Spleen (tissue), 11 donors: Measurements from ENCODE around the gene IGF1. TPM values are rescaled to one million over a fixed set of nuclear protein-coding genes. Genes with fewer than 3 reads are reported as not detected.

Experiments used
- DNase-seq: peaks from one replicate; pipeline ENCODE4 v3.0.0-alpha.2; 2020
- H3K27ac ChIP-seq, 8 donors: fragments of 200-600 bp; sonication (generic) in 7 of 8; 1 replicate in 4 of 8; 2 replicates in 4 of 8; pipeline versions ENCODE4 v1.5.0 to v1.8.0; 2016 to 2021; ENCODE audit warnings: inconsistent platforms in 4 of 8, mild to moderate bottlenecking in 4 of 8, moderate library complexity in 1 of 8
- H3K27me3 ChIP-seq, 7 donors: fragments of 200-600 bp; sonication (generic) in 6 of 7; replicated peaks in 1 of 7; 1 replicate in 4 of 7; 2 replicates in 3 of 7; pipeline versions ENCODE4 v1.5.0 to v1.8.0; 2016 to 2021; ENCODE audit warnings: inconsistent platforms in 3 of 7, mild to moderate bottlenecking in 1 of 7
- H3K36me3 ChIP-seq, 6 donors: fragments of 200-600 bp; sonication (generic) in 5 of 6; 1 replicate in 4 of 6; 2 replicates in 2 of 6; pipeline versions ENCODE4 v1.5.0 to v1.8.0; 2016 to 2021; ENCODE audit warnings: inconsistent platforms in 2 of 6
- H3K4me1 ChIP-seq, 6 donors: fragments of 200-600 bp; sonication (generic) in 5 of 6; 1 replicate in 3 of 6; 2 replicates in 3 of 6; pipeline versions ENCODE4 v1.5.0 to v1.8.0; 2016 to 2021; ENCODE audit warnings: inconsistent platforms in 3 of 6
- H3K4me3 ChIP-seq, 8 donors: fragments of 200-600 bp; sonication (generic) in 7 of 8; 1 replicate in 4 of 8; 2 replicates in 4 of 8; pipeline versions ENCODE4 v1.5.0 to v1.8.0; 2016 to 2021; ENCODE audit warnings: inconsistent platforms in 4 of 8, mild to moderate bottlenecking in 4 of 8, moderate library complexity in 2 of 8
- H3K9me3 ChIP-seq, 8 donors: fragments of 200-600 bp; sonication (generic) in 7 of 8; 1 replicate in 4 of 8; 2 replicates in 4 of 8; pipeline versions ENCODE4 v1.5.0 to v1.8.0; 2016 to 2021; ENCODE audit warnings: inconsistent platforms in 4 of 8
- CTCF ChIP-seq, 11 experiments: fragments of 200-600 bp in 7 of 11; fragments of 450-650 bp in 4 of 11; sonication (generic) in 4 of 11; IDR thresholded peaks in 8 of 11; conservative IDR thresholded peaks in 3 of 11; 1 replicate in 7 of 11; 2 replicates in 4 of 11; pipeline versions ENCODE4 v1.4.0 to v1.8.0; 2016 to 2021; ENCODE audit warnings: antibody characterized with exemption in 11 of 11, inconsistent platforms in 4 of 11, mild to moderate bottlenecking in 1 of 11
- POLR2A ChIP-seq, 3 donors: fragments of 450-650 bp; IDR thresholded peaks; one replicate each; pipeline ENCODE4 v1.5.1; 2017; ENCODE audit warnings: antibody characterized with exemption in 3 of 3, mild to moderate bottlenecking in 1 of 3
- POLR2AphosphoS5 ChIP-seq, 3 donors: sonication (generic); formaldehyde crosslinking; IDR thresholded peaks; one replicate each; pipeline ENCODE4 v1.5.1; 2017; ENCODE audit warnings: antibody characterized with exemption in 3 of 3
- WGBS, 5 donors: extraction: QIAGEN DNeasy Blood & Tissue Kit in 3 of 5; methylation state at CpG; one replicate each; pipeline versions ENCODE4 v1.1.5 to v1.1.7; 2013 to 2018; 5-methylcytosine and 5-hydroxymethylcytosine counted together
- intact Hi-C: fragments of 100-400 bp; cut with DNase I; formaldehyde crosslinking; loops from one replicate; pipeline ENCODE4 v1.15.0; 2023; ENCODE audit warnings: low total_unique reads
- polyA plus RNA-seq, 3 donors: library from polyadenylated mRNA; stranded (reverse); fragments of 200-250 nt; gene quantifications; one replicate each; pipeline ENCODE4 v1.2.1, GENCODE V29; 2013
- total RNA-seq, 7 donors: library from RNA; depleted of rRNA in 3 of 7; stranded (reverse); fragments of >200 nt in 3 of 7; fragmentation: NEBNext Ultra II Directional in 4 of 7; extraction: Animal tissue kit (Norgen Biotek cat#: 25700) in 4 of 7; gene quantifications; one replicate each; pipeline versions ENCODE4 v1.1.0 to v1.2.1, GENCODE V29; 2016 to 2021
- donor health status: healthy with polysubstance abuse.
- donor health status: DM: no; HTN: no; CAD: no; lungs with moderate emphysema.
- donor health status: DM: no; HTN: no; CAD: no.
- donor health status: Bipolar disorder and iron deficiency.
- donor health status: healthy.
- donor health status: DM: no; HTN: no; CAD: no.
- donor health status: DM: yes; HTN: yes; CAD: no.

Gene IGF1
- total and polyA plus RNA-seq, 10 donors = 1.5 to 19.7 (median 11.3) TPM

- TF ChIP-seq POLR2A (IDR thresholded peaks at IDR 0.05) (no peak), CTCF (IDR thresholded peaks at IDR 0.05 in 8 of 11, conservative IDR thresholded peaks at IDR 0.05 in 3 of 11) (no peak), POLR2AphosphoS5 (IDR thresholded peaks at IDR 0.05) (no peak)
- Histone ChIP-seq H3K4me3 (no peak overlapping the region), H3K9me3 (no peaks in the 10 kb centered on the region), H3K27ac (no peak overlapping the region), H3K4me1 (peaks cover 0 to 3% (median 0%) of the 10 kb centered on the region in 6 donors), H3K27me3 (no peaks in the 10 kb centered on the region), H3K36me3 (no peaks in the 10 kb centered on the region)
- intact Hi-C loops = no loop called here
- DNase-seq = no peak
- 81 to 96% (median 83%) methylated on average over 5 of the region's 5 CpGs for WGBS, 5 donors
Observed at GRCh38 chr12:102376181-102376747, 104.1 kb downstream of the IGF1 start.

DNA sequence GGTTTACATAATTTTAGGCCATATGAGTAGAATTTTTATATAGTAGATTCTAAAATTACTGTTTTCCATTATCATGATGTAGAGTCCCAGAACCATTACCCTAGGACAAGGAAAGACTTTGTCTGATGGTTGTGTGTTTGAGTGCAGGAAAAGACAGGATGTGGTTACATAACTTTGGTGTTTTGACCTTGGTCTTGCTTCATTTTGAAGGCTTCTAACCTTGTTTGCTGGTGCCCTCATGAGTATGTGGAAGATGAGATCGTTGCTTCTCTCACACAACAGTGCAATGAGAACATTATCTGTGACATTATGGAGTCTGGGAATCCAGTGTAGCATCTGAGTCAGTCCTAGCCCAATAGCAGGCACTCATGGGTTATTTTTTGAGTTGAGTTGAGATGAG is 106.2 kb downstream of the IGF1 start:
- WGBS, 5 donors = 40 to 67% (median 50%) methylated on average over 1 of the region's 1 CpG
- Histone ChIP-seq H3K27ac (no peak overlapping the region), H3K27me3 (no peaks in the 10 kb centered on the region), H3K36me3 (no peaks in the 10 kb centered on the region), H3K4me3 (no peak overlapping the region), H3K4me1 (no peaks in the 10 kb centered on the region), H3K9me3 (peaks cover 0 to 9% (median 0%) of the 10 kb centered on the region in 8 donors)
- DNase-seq = no peak
- intact Hi-C loops = no loop called here
- TF ChIP-seq POLR2AphosphoS5 (IDR thresholded peaks at IDR 0.05) = no peak
- TF ChIP-seq POLR2A (IDR thresholded peaks at IDR 0.05) = no peak
- no peak for TF ChIP-seq CTCF (IDR thresholded peaks at IDR 0.05 in 8 of 11, conservative IDR thresholded peaks at IDR 0.05 in 3 of 11)

DNA sequence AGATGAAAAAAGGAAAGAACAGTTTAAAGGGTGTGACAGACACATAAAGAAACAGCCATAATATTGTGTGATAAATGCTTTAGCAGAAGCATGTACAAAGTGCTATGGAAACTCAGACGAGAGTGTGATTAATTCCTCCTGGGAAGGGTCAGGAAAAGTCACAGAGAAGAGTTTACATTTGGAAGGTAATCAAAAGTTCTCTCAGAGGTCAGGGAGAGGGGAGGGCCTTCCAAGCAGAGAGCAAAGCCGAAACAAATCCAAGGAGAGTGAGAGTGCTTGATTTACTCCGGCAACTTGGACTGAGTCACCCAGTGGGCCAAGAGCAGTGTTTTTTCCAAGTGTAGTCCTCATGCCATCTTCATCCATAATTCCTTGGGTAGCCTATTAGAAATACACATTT is 108.3 kb downstream of the IGF1 start:
- Histone ChIP-seq H3K4me1 (no peaks in the 10 kb centered on the region), H3K27ac (no peak overlapping the region), H3K36me3 (no peaks in the 10 kb centered on the region), H3K27me3 (no peaks in the 10 kb centered on the region), H3K9me3 (peaks cover 0 to 23% (median 0%) of the 10 kb centered on the region in 8 donors), H3K4me3 (no peak overlapping the region)
- DNase-seq = no peak
- no peak for TF ChIP-seq POLR2A (IDR thresholded peaks at IDR 0.05)
- no peak for TF ChIP-seq CTCF (IDR thresholded peaks at IDR 0.05 in 8 of 11, conservative IDR thresholded peaks at IDR 0.05 in 3 of 11)
- TF ChIP-seq POLR2AphosphoS5 (IDR thresholded peaks at IDR 0.05) = no peak
- WGBS, 5 donors = 55 to 63% (median 61%) methylated on average over 3 of the region's 3 CpGs
- intact Hi-C loops = no loop called here

GRCh38 chr12:102371165-102371564 is 109.2 kb downstream of the IGF1 start:
- Histone ChIP-seq H3K27ac (no peak overlapping the region), H3K9me3 (peaks cover 0 to 23% (median 0%) of the 10 kb centered on the region in 8 donors), H3K4me3 (no peak overlapping the region), H3K4me1 (no peaks in the 10 kb centered on the region), H3K36me3 (no peaks in the 10 kb centered on the region), H3K27me3 (no peaks in the 10 kb centered on the region)
- DNase-seq = no peak
- WGBS, 5 donors = 53 to 77% (median 63%) methylated on average over 2 of the region's 2 CpGs
- TF ChIP-seq POLR2A (IDR thresholded peaks at IDR 0.05) = no peak
- no peak for TF ChIP-seq CTCF (IDR thresholded peaks at IDR 0.05 in 8 of 11, conservative IDR thresholded peaks at IDR 0.05 in 3 of 11)
- TF ChIP-seq POLR2AphosphoS5 (IDR thresholded peaks at IDR 0.05) = no peak
- intact Hi-C loops = no loop called here
